Ishikawa (cell line): ENCODE results near the gene PLPPR1.

Experiments
- EP300 ChIP-seq: IDR thresholded peaks from 2 replicates; pipeline ENCODE4 v1.6.1; 2012; ENCODE audit warnings: borderline replicate concordance
- MAX ChIP-seq: IDR thresholded peaks from 2 replicates; pipeline ENCODE4 v1.6.1; 2012
- TAF1 ChIP-seq: IDR thresholded peaks from 2 replicates; pipeline ENCODE4 v1.6.1; 2012; ENCODE audit warnings: low read depth, mild to moderate bottlenecking
- YY1 ChIP-seq: IDR thresholded peaks from 2 replicates; pipeline ENCODE4 v1.6.1; 2012; ENCODE audit warnings: low read depth
- TF ChIP-seq, protein P1 (sequence below): IDR thresholded peaks from 2 replicates; pipeline ENCODE4 v1.6.1; 2012; ENCODE audit warnings: low read depth, mild to moderate bottlenecking

GRCh38 chr9:101242651-101243050 lies 214.1 kb downstream of the PLPPR1 start:
- TF ChIP-seq YY1 (no peak), EP300 (no peak), MAX (no peak), TAF1 (no peak)
- TF ChIP-seq, protein P1, sequence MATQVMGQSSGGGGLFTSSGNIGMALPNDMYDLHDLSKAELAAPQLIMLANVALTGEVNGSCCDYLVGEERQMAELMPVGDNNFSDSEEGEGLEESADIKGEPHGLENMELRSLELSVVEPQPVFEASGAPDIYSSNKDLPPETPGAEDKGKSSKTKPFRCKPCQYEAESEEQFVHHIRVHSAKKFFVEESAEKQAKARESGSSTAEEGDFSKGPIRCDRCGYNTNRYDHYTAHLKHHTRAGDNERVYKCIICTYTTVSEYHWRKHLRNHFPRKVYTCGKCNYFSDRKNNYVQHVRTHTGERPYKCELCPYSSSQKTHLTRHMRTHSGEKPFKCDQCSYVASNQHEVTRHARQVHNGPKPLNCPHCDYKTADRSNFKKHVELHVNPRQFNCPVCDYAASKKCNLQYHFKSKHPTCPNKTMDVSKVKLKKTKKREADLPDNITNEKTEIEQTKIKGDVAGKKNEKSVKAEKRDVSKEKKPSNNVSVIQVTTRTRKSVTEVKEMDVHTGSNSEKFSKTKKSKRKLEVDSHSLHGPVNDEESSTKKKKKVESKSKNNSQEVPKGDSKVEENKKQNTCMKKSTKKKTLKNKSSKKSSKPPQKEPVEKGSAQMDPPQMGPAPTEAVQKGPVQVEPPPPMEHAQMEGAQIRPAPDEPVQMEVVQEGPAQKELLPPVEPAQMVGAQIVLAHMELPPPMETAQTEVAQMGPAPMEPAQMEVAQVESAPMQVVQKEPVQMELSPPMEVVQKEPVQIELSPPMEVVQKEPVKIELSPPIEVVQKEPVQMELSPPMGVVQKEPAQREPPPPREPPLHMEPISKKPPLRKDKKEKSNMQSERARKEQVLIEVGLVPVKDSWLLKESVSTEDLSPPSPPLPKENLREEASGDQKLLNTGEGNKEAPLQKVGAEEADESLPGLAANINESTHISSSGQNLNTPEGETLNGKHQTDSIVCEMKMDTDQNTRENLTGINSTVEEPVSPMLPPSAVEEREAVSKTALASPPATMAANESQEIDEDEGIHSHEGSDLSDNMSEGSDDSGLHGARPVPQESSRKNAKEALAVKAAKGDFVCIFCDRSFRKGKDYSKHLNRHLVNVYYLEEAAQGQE: no peak
